Activated T-helper 1 cell treated with Interleukin-2 at 50 U/mL for 16 hours (primary cell): Measurements from ENCODE around the gene LMAN1L.
A peak's percentile ranks its signal among the peaks of the same experiment; 100 is the strongest.

ENCODE experiments used
- DNase-seq: peaks from one replicate; pipeline ENCODE4 v3.0.0-alpha.2; 2020; ENCODE audit warnings: low read depth

Gene LMAN1L

GRCh38 chr15:74858369-74858740, 45.7 kb downstream of the LMAN1L start:
- DNase-seq = no peak

- no peak for DNase-seq
Measured at GRCh38 chr15:74863239-74864056, 50.8 kb downstream of the LMAN1L start.

- no peak for DNase-seq
Measured at GRCh38 chr15:74864296-74864695, 51.7 kb downstream of the LMAN1L start.

GRCh38 chr15:74865316-74865715, 52.7 kb downstream of the LMAN1L start:
- DNase-seq = no peak

- no peak for DNase-seq
Measured at GRCh38 chr15:74866090-74866489, 53.5 kb downstream of the LMAN1L start.

GRCh38 chr15:74867466-74868038, 54.9 kb downstream of the LMAN1L start:
- no peak for DNase-seq

- DNase-seq = no peak
Measured at GRCh38 chr15:74868059-74868458, 55.4 kb downstream of the LMAN1L start.

GRCh38 chr15:74869372-74869725, 56.7 kb downstream of the LMAN1L start:
- no peak for DNase-seq

GRCh38 chr15:74869726-74870407, 57.2 kb downstream of the LMAN1L start:
- no peak for DNase-seq

- DNase-seq = no peak
Measured at GRCh38 chr15:74870436-74871215, 58.0 kb downstream of the LMAN1L start.

- no peak for DNase-seq
Measured at GRCh38 chr15:74872702-74873035, 60.0 kb downstream of the LMAN1L start.

GRCh38 chr15:74873036-74873755, 60.6 kb downstream of the LMAN1L start, which contains the start of gene SCAMP2:
Gene SCAMP2, minus strand, starts transcription at chr15:74873365. Its CDS starts 110 bp downstream, at chr15:74873255.
- DNase-seq = peak; percentile 83

GRCh38 chr15:74873756-74874424, 61.3 kb downstream of the LMAN1L start:
- DNase-seq = no peak
